Measurements from ENCODE around the gene HPCAL1.

HPCAL1 gene

GRCh38 chr2:10269711-10270610 is 32.7 kb upstream of the HPCAL1 start:
- DNase-seq: no peak

GRCh38 chr2:10271509-10271908 is 31.2 kb upstream of the HPCAL1 start:
- DNase-seq: no peak

GRCh38 chr2:10271946-10272345 is 30.8 kb upstream of the HPCAL1 start:
- DNase-seq: no peak

- no peak for DNase-seq
Observed at GRCh38 chr2:10272464-10272863, 30.2 kb upstream of the HPCAL1 start.

GRCh38 chr2:10273215-10274175 is 29.2 kb upstream of the HPCAL1 start:
- DNase-seq: no peak

GRCh38 chr2:10274376-10274775 is 28.3 kb upstream of the HPCAL1 start:
- no peak for DNase-seq

GRCh38 chr2:10274983-10275802 is 27.5 kb upstream of the HPCAL1 start:
- DNase-seq: no peak

GRCh38 chr2:10276481-10277292 is 26.0 kb upstream of the HPCAL1 start:
- no peak for DNase-seq

- DNase-seq: no peak
Observed at GRCh38 chr2:10277293-10278028, 25.2 kb upstream of the HPCAL1 start.

- no peak for DNase-seq
Observed at GRCh38 chr2:10278029-10278762, 24.5 kb upstream of the HPCAL1 start.

- DNase-seq: no peak
Observed at GRCh38 chr2:10278763-10279471, 23.8 kb upstream of the HPCAL1 start.

GRCh38 chr2:10279472-10279870 is 23.2 kb upstream of the HPCAL1 start:
- no peak for DNase-seq

GRCh38 chr2:10279946-10280463 is 22.7 kb upstream of the HPCAL1 start:
- no peak for DNase-seq

- no peak for DNase-seq
Observed at GRCh38 chr2:10281891-10282290, 20.8 kb upstream of the HPCAL1 start.

- no peak for DNase-seq
Observed at GRCh38 chr2:10282611-10283105, 20.0 kb upstream of the HPCAL1 start.

- no peak for DNase-seq
Observed at GRCh38 chr2:10283106-10284062, 19.3 kb upstream of the HPCAL1 start.

GRCh38 chr2:10284108-10284870 is 18.4 kb upstream of the HPCAL1 start:
- no peak for DNase-seq

Measured in activated CD8-positive, alpha-beta memory T cell treated with anti-CD3 and anti-CD28 coated beads, Interleukin-2, amount 50 U/mL, for 4 hours (primary cell).